Measurements from ENCODE around the gene PRDM15. TPM values are rescaled to one million over a fixed set of nuclear protein-coding genes. Genes with fewer than 3 reads are reported as not detected.

Gene PRDM15
- total and polyA plus RNA-seq, 2 donors (not counting 3 experiments of a cell fraction or from before 2014, with no cell fraction given) = 11.8 to 12.9 TPM

DNA sequence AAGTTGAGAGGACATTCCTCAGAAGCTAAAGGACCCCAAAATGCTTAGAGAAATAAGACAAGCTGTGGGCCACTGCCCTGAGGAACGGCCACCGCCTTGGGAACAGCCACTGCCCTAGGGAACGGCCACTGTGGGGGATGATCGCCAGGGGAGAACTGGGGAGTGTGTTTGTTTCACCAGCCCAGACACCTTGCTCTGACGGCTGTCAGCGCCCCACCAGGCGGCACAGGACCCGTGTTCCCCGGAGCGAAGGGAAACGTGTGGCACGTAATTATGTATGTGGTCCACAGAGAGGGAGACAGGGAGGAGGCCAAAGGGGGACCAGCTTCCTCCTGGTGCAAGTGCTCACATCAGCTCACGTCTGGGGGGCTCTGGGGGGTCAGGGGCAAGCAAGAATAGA is 66.5 kb downstream of the PRDM15 start:
- DNase-seq (ENCODE audit: low read depth, low spot score) (no peak), FAIRE-seq (no peak)
- ChIA-PET POLR2A (no interaction called here), CTCF (no interaction called here)
- no peaks in the 10 kb centered on the region for H3K9me1 ChIP-seq (replicated peaks; ENCODE audit: control insufficient read depth, extremely low read depth, insufficient read depth, low read length)
- dilution Hi-C loops (cut with MboI; ENCODE audit: extremely low pct_ligation_motif_present, low sequenced_read_pairs) = no loop called here
- no peaks in the 10 kb centered on the region for H3K9me3 ChIP-seq (replicated peaks; ENCODE audit: control insufficient read depth, insufficient read depth, low read length)
- H3K4me2 ChIP-seq (ENCODE audit: insufficient read depth, low read length) = no peak overlapping the region
- H3K27ac ChIP-seq (ENCODE audit: insufficient read depth, low read depth, low read length) = no peak overlapping the region
- H3K79me2 ChIP-seq (ENCODE audit: control insufficient read depth, insufficient read depth, low read length) = no peaks in the 10 kb centered on the region
- H3K9ac ChIP-seq (replicated peaks; ENCODE audit: extremely low read depth, insufficient read depth, low read length) = no peak overlapping the region
- no peak overlapping the region for H2AFZ ChIP-seq (ENCODE audit: low read depth, low read length)
- intact Hi-C loops (cut with micrococcal nuclease) = no loop called here
- no TSS peak for BruUV-seq (replicated peaks)
- no peaks in the 10 kb centered on the region for H4K20me1 ChIP-seq (replicated peaks; ENCODE audit: control insufficient read depth, extremely low read depth, insufficient read depth, low read length)
- H3K36me3 ChIP-seq (ENCODE audit: control insufficient read depth in 2 of 2, extremely low read depth in 1 of 2, insufficient read depth in 2 of 2, low read length in 2 of 2) = peaks cover 5 to 8% of the 10 kb centered on the region in 2 experiments
- no peak for TF ChIP-seq EZH2 (IDR thresholded peaks at IDR 0.05; ENCODE audit: borderline replicate concordance, low read depth, low read length, severe bottlenecking)
- no peak for TF ChIP-seq JUN (IDR thresholded peaks at IDR 0.05; ENCODE audit: borderline replicate concordance, insufficient read depth, insufficient read length, low read depth)
- TF ChIP-seq, protein P1, sequence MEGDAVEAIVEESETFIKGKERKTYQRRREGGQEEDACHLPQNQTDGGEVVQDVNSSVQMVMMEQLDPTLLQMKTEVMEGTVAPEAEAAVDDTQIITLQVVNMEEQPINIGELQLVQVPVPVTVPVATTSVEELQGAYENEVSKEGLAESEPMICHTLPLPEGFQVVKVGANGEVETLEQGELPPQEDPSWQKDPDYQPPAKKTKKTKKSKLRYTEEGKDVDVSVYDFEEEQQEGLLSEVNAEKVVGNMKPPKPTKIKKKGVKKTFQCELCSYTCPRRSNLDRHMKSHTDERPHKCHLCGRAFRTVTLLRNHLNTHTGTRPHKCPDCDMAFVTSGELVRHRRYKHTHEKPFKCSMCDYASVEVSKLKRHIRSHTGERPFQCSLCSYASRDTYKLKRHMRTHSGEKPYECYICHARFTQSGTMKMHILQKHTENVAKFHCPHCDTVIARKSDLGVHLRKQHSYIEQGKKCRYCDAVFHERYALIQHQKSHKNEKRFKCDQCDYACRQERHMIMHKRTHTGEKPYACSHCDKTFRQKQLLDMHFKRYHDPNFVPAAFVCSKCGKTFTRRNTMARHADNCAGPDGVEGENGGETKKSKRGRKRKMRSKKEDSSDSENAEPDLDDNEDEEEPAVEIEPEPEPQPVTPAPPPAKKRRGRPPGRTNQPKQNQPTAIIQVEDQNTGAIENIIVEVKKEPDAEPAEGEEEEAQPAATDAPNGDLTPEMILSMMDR (IDR thresholded peaks at IDR 0.05; ENCODE audit: extremely low read depth in 1 of 2, insufficient read depth in 1 of 2, low read depth in 1 of 2, low read length in 2 of 2) = no peak
- TF ChIP-seq FOS (IDR thresholded peaks at IDR 0.05; ENCODE audit: borderline replicate concordance, insufficient read depth, low read length) = no peak
- no peak for TF ChIP-seq POLR2A (IDR thresholded peaks at IDR 0.05; ENCODE audit: low read depth, low read length)
- no peak for TF ChIP-seq GATA2 (IDR thresholded peaks at IDR 0.05; ENCODE audit: insufficient read depth, insufficient read length, low read depth, low read length)
- TF ChIP-seq, protein P2, sequence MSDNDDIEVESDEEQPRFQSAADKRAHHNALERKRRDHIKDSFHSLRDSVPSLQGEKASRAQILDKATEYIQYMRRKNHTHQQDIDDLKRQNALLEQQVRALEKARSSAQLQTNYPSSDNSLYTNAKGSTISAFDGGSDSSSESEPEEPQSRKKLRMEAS (IDR thresholded peaks at IDR 0.05; ENCODE audit: insufficient read depth, insufficient read length) = no peak
- TF ChIP-seq MYC (IDR thresholded peaks at IDR 0.05; ENCODE audit: low read depth, low read length) = no peak
- TF ChIP-seq POLR2AphosphoS5 (IDR thresholded peaks at IDR 0.05; ENCODE audit: insufficient read depth, low read depth, low read length) = no peak
- H3K27me3 ChIP-seq (ENCODE audit: control insufficient read depth in 2 of 2, insufficient read depth in 2 of 2, low read length in 2 of 2) = no peaks in the 10 kb centered on the region
- no peaks in the 10 kb centered on the region for H3K4me1 ChIP-seq (ENCODE audit: control insufficient read depth, extremely low read depth, insufficient read depth, low read length)
- no peak overlapping the region for H3K4me3 ChIP-seq (replicated peaks in 1 of 3; ENCODE audit: insufficient read depth in 1 of 3, low read depth in 1 of 3, low read length in 3 of 3)
